Progenitor cell of endocrine pancreas (in vitro differentiated cells): ENCODE data around the gene CAPN2. TPM values are rescaled to one million over a fixed set of nuclear protein-coding genes. Genes with fewer than 3 reads are reported as not detected.

ENCODE experiments used
- DNase-seq: peaks from one replicate; pipeline ENCODE4 v3.0.0; 2021; ENCODE audit warnings: low spot score; ENCODE audit not compliant: unreplicated experiment
- H3K27ac Mint-ChIP-seq: 2 replicates; pipeline ENCODE4 v1.8.0; 2021; ENCODE audit warnings: mild to moderate bottlenecking, moderate library complexity, mixed read lengths
- H3K27me3 Mint-ChIP-seq: 2 replicates; pipeline ENCODE4 v1.8.0; 2021; ENCODE audit warnings: mixed read lengths
- H3K36me3 Mint-ChIP-seq: 2 replicates; pipeline ENCODE4 v1.8.0; 2022; ENCODE audit warnings: mixed read lengths; ENCODE audit not compliant: insufficient read depth
- H3K4me1 Mint-ChIP-seq: 2 replicates; pipeline ENCODE4 v1.8.0; 2021; ENCODE audit warnings: low read depth, mixed read lengths
- H3K4me3 Mint-ChIP-seq: 2 replicates; pipeline ENCODE4 v1.8.0; 2021; ENCODE audit warnings: low read depth, mild to moderate bottlenecking, moderate library complexity, mixed read lengths
- H3K9me3 Mint-ChIP-seq: 2 replicates; pipeline ENCODE4 v1.8.0; 2021; ENCODE audit warnings: low read depth, mixed read lengths
- total RNA-seq: library from RNA; stranded (reverse); gene quantifications from 2 replicates; pipeline ENCODE4 v1.2.1, GENCODE V29; 2021
- TF ChIP-seq, protein P1 (sequence below): fragments of 200-600 bp; sonication (generic); IDR thresholded peaks from one replicate; pipeline ENCODE4 v1.5.0; 2021; ENCODE audit warnings: antibody characterized with exemption, mild to moderate bottlenecking; ENCODE audit not compliant: unreplicated experiment

The CAPN2 gene
- total RNA-seq, 1 donor from 2014 or later: 20.3 TPM

DNA sequence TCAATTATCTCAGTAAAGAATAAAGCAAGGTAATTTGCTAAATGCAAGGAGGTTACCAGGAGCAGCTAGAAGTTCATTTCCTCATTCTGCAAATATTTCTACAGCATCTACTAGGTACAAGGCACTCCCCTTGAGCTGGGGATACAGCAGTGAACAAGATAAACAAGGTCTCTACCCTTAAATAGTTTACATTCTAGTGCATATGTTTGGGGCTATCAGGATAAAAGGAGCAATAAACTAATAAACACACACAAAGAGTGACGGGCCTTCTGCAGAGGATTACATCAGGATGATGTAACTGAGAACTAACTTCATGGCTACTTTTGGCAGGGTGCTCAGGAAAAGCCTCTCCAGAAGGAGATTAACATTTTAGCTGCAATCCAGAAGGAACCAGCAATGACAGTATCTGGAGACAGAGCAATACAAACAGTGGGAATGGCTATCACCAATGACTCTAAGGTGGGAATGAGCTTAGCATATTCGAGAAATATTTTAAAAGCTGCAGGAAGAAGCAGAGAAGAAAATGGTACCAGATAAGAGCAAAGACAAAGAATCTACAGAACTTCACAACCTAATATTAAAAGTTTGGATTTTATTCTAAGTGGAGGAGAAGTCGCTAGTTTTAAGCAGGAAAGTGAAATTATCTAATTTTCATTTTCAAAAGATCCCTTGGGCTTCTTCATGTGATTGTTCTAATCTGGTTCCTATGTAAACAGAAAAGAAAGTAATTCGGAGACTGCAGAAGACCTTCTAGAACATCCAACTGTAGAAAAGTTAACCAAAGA lies 107.6 kb downstream of the CAPN2 start:
- Mint-ChIP-seq H3K4me1 (peaks cover 24% of the 10 kb centered on the region), H3K27me3 (no peaks in the 10 kb centered on the region), H3K4me3 (no peak overlapping the region), H3K9me3 (no peaks in the 10 kb centered on the region), H3K27ac (no peak overlapping the region), H3K36me3 (peaks cover 11% of the 10 kb centered on the region)
- TF ChIP-seq, protein P1, sequence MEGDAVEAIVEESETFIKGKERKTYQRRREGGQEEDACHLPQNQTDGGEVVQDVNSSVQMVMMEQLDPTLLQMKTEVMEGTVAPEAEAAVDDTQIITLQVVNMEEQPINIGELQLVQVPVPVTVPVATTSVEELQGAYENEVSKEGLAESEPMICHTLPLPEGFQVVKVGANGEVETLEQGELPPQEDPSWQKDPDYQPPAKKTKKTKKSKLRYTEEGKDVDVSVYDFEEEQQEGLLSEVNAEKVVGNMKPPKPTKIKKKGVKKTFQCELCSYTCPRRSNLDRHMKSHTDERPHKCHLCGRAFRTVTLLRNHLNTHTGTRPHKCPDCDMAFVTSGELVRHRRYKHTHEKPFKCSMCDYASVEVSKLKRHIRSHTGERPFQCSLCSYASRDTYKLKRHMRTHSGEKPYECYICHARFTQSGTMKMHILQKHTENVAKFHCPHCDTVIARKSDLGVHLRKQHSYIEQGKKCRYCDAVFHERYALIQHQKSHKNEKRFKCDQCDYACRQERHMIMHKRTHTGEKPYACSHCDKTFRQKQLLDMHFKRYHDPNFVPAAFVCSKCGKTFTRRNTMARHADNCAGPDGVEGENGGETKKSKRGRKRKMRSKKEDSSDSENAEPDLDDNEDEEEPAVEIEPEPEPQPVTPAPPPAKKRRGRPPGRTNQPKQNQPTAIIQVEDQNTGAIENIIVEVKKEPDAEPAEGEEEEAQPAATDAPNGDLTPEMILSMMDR: no peak
- no peak for DNase-seq

GRCh38 chr1:223820515-223820858 lies 108.1 kb downstream of the CAPN2 start:
- no peak overlapping the region for H3K4me3 Mint-ChIP-seq
- no peaks in the 10 kb centered on the region for H3K27me3 Mint-ChIP-seq
- peaks cover 11% of the 10 kb centered on the region for H3K36me3 Mint-ChIP-seq
- TF ChIP-seq, protein P1: no peak
- peaks cover 21% of the 10 kb centered on the region for H3K4me1 Mint-ChIP-seq
- H3K27ac Mint-ChIP-seq: no peak overlapping the region
- no peaks in the 10 kb centered on the region for H3K9me3 Mint-ChIP-seq
- DNase-seq: no peak

- no peak overlapping the region for H3K4me3 Mint-ChIP-seq
- H3K36me3 Mint-ChIP-seq: peaks cover 11% of the 10 kb centered on the region
- H3K27ac Mint-ChIP-seq: no peak overlapping the region
- peaks cover 21% of the 10 kb centered on the region for H3K4me1 Mint-ChIP-seq
- no peaks in the 10 kb centered on the region for H3K27me3 Mint-ChIP-seq
- H3K9me3 Mint-ChIP-seq: no peaks in the 10 kb centered on the region
- TF ChIP-seq, protein P1: no peak
- no peak for DNase-seq
These were observed 108.6 kb downstream of the CAPN2 start for GRCh38 chr1:223820971-223821370.

- peaks cover 32% of the 10 kb centered on the region for H3K4me1 Mint-ChIP-seq
- H3K27me3 Mint-ChIP-seq: no peaks in the 10 kb centered on the region
- H3K27ac Mint-ChIP-seq: no peak overlapping the region
These were observed 111.9 kb downstream of the CAPN2 start for GRCh38 chr1:223824287-223824686.

GRCh38 chr1:223824712-223825111 lies 112.4 kb downstream of the CAPN2 start:
- peaks cover 10% of the 10 kb centered on the region for H3K36me3 Mint-ChIP-seq
- H3K27ac Mint-ChIP-seq: no peak overlapping the region

More at GRCh38 chr1:223824287-223824686, 111.9 kb downstream of the CAPN2 start:
- no peak for DNase-seq
- TF ChIP-seq, protein P1: no peak
- Mint-ChIP-seq H3K36me3 (peaks cover 10% of the 10 kb centered on the region), H3K9me3 (peaks cover 3% of the 10 kb centered on the region), H3K4me3 (no peak overlapping the region)

More at GRCh38 chr1:223824712-223825111, 112.4 kb downstream of the CAPN2 start:
- Mint-ChIP-seq H3K4me1 (peaks cover 32% of the 10 kb centered on the region), H3K4me3 (no peak overlapping the region), H3K9me3 (peaks cover 3% of the 10 kb centered on the region), H3K27me3 (no peaks in the 10 kb centered on the region)
- TF ChIP-seq, protein P1: no peak
- no peak for DNase-seq

Other genes starting within 250 kb of the CAPN2 start
- gene CAPN8, start 46.8 kb upstream of the CAPN2 start, total RNA-seq: 1.3 and 2.2 TPM in 2 replicates
- 57.9 and 59.2 TPM in 2 replicates for gene TP53BP2, start 133.4 kb downstream of the CAPN2 start, total RNA-seq